ENCODE measurements around the gene DDX47. TPM values are rescaled to one million over a fixed set of nuclear protein-coding genes. Genes with fewer than 3 reads are reported as not detected.

The DDX47 gene
- total and polyA plus RNA-seq, 2 experiments from 2014 or later = 54.0 to 90.8 TPM

- no peaks in the 10 kb centered on the region for H3K36me3 Mint-ChIP-seq (ENCODE audit: low read depth)
- no peak for TF ChIP-seq ZNF114 (CRISPR knock-in tag; IDR thresholded peaks at IDR 0.05)
- no peak for TF ChIP-seq NANOG (IDR thresholded peaks at IDR 0.05; ENCODE audit: borderline replicate concordance)
- TF ChIP-seq, protein P1, sequence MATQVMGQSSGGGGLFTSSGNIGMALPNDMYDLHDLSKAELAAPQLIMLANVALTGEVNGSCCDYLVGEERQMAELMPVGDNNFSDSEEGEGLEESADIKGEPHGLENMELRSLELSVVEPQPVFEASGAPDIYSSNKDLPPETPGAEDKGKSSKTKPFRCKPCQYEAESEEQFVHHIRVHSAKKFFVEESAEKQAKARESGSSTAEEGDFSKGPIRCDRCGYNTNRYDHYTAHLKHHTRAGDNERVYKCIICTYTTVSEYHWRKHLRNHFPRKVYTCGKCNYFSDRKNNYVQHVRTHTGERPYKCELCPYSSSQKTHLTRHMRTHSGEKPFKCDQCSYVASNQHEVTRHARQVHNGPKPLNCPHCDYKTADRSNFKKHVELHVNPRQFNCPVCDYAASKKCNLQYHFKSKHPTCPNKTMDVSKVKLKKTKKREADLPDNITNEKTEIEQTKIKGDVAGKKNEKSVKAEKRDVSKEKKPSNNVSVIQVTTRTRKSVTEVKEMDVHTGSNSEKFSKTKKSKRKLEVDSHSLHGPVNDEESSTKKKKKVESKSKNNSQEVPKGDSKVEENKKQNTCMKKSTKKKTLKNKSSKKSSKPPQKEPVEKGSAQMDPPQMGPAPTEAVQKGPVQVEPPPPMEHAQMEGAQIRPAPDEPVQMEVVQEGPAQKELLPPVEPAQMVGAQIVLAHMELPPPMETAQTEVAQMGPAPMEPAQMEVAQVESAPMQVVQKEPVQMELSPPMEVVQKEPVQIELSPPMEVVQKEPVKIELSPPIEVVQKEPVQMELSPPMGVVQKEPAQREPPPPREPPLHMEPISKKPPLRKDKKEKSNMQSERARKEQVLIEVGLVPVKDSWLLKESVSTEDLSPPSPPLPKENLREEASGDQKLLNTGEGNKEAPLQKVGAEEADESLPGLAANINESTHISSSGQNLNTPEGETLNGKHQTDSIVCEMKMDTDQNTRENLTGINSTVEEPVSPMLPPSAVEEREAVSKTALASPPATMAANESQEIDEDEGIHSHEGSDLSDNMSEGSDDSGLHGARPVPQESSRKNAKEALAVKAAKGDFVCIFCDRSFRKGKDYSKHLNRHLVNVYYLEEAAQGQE (IDR thresholded peaks at IDR 0.05; ENCODE audit: unreplicated experiment) = no peak
- TF ChIP-seq ETS1 (IDR thresholded peaks at IDR 0.05) = no peak
- no peak for TF ChIP-seq JUNB (IDR thresholded peaks at IDR 0.05; ENCODE audit: unreplicated experiment)
- no peak for TF ChIP-seq STAT1 (IDR thresholded peaks at IDR 0.05; ENCODE audit: unreplicated experiment)
- no peak for TF ChIP-seq EZH2phosphoT487 (IDR thresholded peaks at IDR 0.05; ENCODE audit: unreplicated experiment)
- TF ChIP-seq, protein P2, sequence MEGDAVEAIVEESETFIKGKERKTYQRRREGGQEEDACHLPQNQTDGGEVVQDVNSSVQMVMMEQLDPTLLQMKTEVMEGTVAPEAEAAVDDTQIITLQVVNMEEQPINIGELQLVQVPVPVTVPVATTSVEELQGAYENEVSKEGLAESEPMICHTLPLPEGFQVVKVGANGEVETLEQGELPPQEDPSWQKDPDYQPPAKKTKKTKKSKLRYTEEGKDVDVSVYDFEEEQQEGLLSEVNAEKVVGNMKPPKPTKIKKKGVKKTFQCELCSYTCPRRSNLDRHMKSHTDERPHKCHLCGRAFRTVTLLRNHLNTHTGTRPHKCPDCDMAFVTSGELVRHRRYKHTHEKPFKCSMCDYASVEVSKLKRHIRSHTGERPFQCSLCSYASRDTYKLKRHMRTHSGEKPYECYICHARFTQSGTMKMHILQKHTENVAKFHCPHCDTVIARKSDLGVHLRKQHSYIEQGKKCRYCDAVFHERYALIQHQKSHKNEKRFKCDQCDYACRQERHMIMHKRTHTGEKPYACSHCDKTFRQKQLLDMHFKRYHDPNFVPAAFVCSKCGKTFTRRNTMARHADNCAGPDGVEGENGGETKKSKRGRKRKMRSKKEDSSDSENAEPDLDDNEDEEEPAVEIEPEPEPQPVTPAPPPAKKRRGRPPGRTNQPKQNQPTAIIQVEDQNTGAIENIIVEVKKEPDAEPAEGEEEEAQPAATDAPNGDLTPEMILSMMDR (conservative IDR thresholded peaks at IDR 0.05; ENCODE audit: low read depth in 2 of 2) = no peak
- no peak for TF ChIP-seq POLR2AphosphoS5 (IDR thresholded peaks at IDR 0.05; ENCODE audit: low read depth)
- no peak for TF ChIP-seq EZH2 (IDR thresholded peaks at IDR 0.05; ENCODE audit: low read depth, unreplicated experiment)
- TF ChIP-seq ZNF462 (CRISPR knock-in tag; IDR thresholded peaks at IDR 0.05) = no peak
- no peak for TF ChIP-seq ZNF331 (CRISPR knock-in tag; IDR thresholded peaks at IDR 0.05; ENCODE audit: low read depth)
- no peak for TF ChIP-seq CREB1 (CRISPR knock-in tag; IDR thresholded peaks at IDR 0.05; ENCODE audit: low read depth)
- H2AFZ ChIP-seq = no peak overlapping the region
- no peaks in the 10 kb centered on the region for H3K27me3 Mint-ChIP-seq (ENCODE audit: insufficient read depth, low read depth, poor library complexity)
- no peak overlapping the region for H3K4me3 ChIP-seq
- H3K9me3 Mint-ChIP-seq = peaks cover 4% of the 10 kb centered on the region; the same call in 1 of the 3 replicates
- no peaks in the 10 kb centered on the region for H3K36me3 ChIP-seq (ENCODE audit: insufficient read depth)
- H3K9me2 ChIP-seq (ENCODE audit: insufficient read depth) = no peaks in the 10 kb centered on the region
- no peaks in the 10 kb centered on the region for H3F3A ChIP-seq (replicated peaks; ENCODE audit: low read depth)
- ATAC-seq = no peak
- H3K4me1 ChIP-seq (ENCODE audit: insufficient read depth) = no peaks in the 10 kb centered on the region
- DNase-seq (ENCODE audit: low spot score) = no peak
- H3K27ac ChIP-seq (ENCODE audit: low read depth) = no peak overlapping the region
- no peaks in the 10 kb centered on the region for H3K79me2 ChIP-seq (replicated peaks; ENCODE audit: insufficient read depth)
- no peak overlapping the region for H3K4me3 Mint-ChIP-seq
- H4K20me1 ChIP-seq (replicated peaks; ENCODE audit: insufficient read depth) = no peaks in the 10 kb centered on the region
- H3K4me2 ChIP-seq = no peak overlapping the region
- H3K27me3 ChIP-seq (ENCODE audit: insufficient read depth) = no peaks in the 10 kb centered on the region
- H3K27ac Mint-ChIP-seq = no peak overlapping the region
- H3K4me1 Mint-ChIP-seq = peaks cover 4% of the 10 kb centered on the region; the same call in 1 of the 3 replicates
These were observed 15.4 kb upstream of the DDX47 start for GRCh38 chr12:12797794-12798152.

All from GM23338 (cell line).